HG03159 (cell line): ENCODE results near the gene BMP5.
A peak's percentile ranks its signal among the peaks of the same experiment; 100 is the strongest.

Source experiments
- ATAC-seq: cut with Tn5 transposase; IDR thresholded peaks from one replicate; pipeline ENCODE4 v1.9.1; 2021; ENCODE audit warnings: mild to moderate bottlenecking, moderate library complexity; ENCODE audit not compliant: unreplicated experiment

Gene BMP5

GRCh38 chr6:55734256-55734655, 141.1 kb downstream of the BMP5 start:
- no peak for ATAC-seq

GRCh38 chr6:55729665-55730064, 145.7 kb downstream of the BMP5 start:
- ATAC-seq = no peak

- no peak for ATAC-seq
Measured at GRCh38 chr6:55726144-55726543, 149.2 kb downstream of the BMP5 start.

GRCh38 chr6:55714831-55715230, 160.6 kb downstream of the BMP5 start:
- no peak for ATAC-seq

- peak; percentile 44 for ATAC-seq
Measured at GRCh38 chr6:55713436-55713835, 162.0 kb downstream of the BMP5 start.

GRCh38 chr6:55708711-55709110, 166.7 kb downstream of the BMP5 start:
- no peak for ATAC-seq

- no peak for ATAC-seq
Measured at GRCh38 chr6:55705451-55706440, 169.6 kb downstream of the BMP5 start.

- ATAC-seq = no peak
Measured at GRCh38 chr6:55704421-55704820, 171.0 kb downstream of the BMP5 start.
